Dermis blood vessel endothelial cell (primary cell): ENCODE data around the gene TIFAB. TPM values are rescaled to one million over a fixed set of nuclear protein-coding genes. Genes with fewer than 3 reads are reported as not detected.

Experiments
- DNase-seq: peaks from one replicate; pipeline ENCODE4 v3.0.0; 2010
- total RNA-seq: library from RNA; depleted of rRNA; stranded (reverse); fragments of >200 nt; gene quantifications from 2 replicates; pipeline ENCODE4 v1.2.3, GENCODE V29; 2014

The TIFAB gene
- total RNA-seq, 1 donor from 2014 or later, result not detected

DNA sequence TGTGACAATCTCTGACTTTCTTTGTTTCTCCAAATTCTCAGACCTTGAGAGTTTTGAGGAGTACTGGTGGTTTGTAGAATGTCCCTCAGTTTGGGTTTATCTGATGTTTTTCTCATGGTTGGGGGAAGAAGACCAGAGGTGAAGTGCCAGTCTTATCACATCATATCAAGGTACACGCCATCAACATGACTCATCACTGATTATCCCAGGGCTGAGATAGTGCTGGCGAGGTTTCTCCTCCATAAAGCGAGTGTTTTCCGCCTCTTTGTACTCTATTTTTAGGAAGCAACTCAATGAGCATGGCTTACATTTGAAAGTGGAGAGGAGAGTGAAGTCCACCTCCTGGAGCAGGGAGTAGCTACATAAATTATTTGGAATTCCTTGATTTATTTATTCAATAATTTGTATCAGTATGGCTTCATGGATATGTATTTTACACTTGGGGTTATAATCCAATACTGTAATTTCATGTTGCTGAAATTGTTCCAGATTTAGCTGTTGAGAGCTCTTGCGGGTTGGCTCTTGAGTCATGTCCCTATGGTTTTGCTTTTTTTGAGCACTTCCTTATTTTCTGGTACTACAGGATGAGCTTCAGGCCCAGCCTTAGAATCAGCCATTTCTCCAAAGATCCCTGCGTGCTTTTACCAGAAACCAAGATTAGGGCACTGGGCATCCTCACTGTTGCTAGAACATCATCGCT is 28.9 kb downstream of the TIFAB start:
- DNase-seq, result no peak

GRCh38 chr5:135422419-135422818 is 29.7 kb downstream of the TIFAB start:
- no peak for DNase-seq

DNA sequence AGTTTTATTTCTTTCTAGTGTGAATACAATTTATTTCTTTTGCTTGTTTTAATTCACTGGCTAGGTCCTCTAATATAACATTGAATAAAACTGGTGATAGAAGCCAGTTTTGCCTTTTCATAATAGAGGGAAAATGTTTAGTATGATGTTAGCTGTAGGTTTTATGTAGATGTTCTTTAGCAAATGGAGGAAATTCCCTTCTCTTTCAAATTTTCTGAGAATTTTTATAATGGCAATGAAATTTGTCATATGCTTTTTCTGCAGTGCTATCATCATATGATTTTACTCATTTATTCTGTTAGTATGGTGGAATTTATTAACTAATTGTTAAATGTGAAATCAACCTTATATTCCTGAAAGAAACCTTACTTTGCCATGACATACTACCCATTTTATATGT is 35.1 kb downstream of the TIFAB start:
- no peak for DNase-seq

DNA sequence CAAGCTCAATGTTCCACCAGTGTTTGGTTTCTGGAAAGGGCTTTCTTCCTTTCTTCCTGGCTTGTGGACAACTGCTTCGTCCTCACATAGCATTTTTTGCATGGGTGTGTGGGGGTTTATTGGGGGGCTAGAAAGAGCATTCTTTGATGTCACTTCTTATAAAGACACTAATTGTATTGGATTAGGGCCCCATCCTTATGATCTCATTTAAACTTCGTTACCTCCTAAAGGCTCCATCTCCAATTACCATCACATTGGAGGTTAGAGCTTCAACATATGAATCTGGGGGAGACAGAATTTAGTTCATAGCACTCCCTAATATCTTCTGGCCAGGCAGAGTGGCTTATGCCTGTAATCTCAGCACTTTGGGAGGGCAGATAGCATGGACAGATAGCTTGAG is 47.1 kb downstream of the TIFAB start:
- DNase-seq, result no peak

- DNase-seq, result no peak
These were observed 50.1 kb downstream of the TIFAB start for GRCh38 chr5:135402031-135402430.

DNA sequence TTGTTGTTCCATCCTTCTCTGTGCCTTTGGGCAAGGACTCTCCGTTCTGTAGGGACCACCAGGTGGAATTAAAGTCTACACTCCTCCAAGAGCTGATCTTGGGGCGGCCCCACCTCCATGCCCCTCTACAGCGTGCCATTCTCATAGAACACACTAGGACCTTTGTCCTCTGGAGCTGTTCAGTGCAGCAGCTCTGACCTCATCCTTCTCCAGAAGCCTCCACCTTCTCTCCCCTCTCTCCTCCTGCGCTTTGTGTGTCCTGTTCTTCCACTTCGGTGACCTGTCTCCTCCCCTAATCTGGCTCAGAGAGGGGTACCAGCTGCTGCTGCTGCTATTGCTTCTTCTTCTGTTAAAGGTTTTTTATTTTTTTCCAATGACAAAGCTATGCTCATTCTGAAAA is 51.3 kb downstream of the TIFAB start:
- DNase-seq, result no peak

DNA sequence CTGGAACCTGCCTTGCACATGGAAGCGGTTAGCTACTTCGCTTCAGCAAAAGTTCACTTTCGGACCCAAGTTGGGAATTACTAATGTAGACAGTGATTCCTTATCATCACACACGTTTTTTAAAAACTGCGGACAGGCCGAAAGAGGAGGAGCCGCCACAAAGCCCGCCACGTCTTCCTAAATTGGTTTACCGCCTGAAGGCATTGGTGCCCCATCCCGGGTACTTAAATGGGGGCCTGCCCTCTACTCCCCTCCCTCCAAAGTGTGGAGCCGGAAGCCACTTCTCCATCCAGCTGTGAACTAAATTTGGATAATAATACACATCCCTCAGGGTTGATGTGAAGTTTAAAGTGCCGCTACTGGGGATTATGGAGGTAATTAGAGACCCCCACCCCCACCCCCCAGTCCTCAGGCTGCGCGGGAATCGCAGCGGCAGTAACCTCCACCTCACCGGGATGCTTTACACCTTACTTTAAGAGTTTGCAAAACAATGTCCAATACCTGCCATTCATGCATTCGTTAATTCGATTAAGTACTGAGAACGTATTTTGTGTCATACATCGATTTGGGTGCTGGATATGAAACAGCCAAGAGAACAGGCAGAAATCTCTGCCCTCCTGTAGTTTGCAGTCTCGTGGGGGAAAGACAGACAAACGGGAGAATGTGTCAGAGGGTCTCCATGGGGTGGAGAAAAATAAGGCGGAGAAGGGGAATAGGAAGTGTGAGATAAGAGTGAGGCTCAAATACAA is 52.2 kb downstream of the TIFAB start:
- DNase-seq, result no peak

DNA sequence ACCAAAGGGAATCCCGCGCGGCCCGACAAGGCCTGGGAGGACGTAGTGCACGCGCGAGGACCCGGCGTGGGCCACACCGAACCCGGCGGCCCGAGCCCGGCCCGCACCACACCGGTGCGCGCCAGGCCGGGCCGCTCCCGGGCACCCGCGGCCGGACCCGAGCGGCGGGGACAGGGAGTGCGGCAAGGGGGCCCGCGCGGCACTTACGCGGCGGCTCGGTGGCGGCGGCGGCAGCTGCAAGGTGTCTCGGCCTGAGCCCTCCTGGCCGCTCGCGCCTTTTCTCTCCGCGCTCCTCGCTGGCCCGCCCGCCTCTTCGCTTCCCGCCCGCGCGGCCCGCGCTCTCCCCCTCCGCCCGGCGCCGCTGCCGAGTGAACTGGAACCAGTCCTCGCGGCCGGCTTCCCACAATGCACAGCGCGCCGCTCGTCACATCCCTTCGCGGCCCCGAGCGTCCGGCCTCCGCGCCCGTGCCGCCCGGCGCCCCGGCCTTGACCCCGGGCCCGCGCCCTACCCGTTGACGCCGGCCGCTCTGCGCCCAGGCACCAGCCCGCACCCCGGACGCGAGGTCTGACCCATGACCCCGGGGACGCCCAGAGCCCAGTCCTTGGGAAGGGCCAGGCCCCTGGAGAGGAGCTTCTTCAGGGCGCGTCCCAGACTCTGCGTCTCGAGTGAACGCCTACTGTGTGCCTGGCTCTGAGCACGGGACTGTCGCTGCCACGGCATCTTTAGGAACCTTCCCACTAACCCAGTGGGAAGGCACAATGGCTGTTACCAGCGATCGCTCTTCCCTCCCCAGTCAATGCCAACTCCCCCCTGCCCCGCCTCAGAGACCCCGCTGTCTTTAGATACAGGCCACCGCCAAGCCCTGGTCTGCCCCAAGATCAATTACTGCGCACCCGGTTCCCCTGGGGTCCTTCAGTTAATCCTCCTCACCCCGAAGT is 53.0 kb downstream of the TIFAB start, which contains the start of gene MACROH2A1:
TSS of gene MACROH2A1 (minus strand) at position 377 of the 939 bp plus-strand sequence. CDS start 10,138 bp downstream, outside the sequence.
- DNase-seq, result peak; percentile 91

DNA sequence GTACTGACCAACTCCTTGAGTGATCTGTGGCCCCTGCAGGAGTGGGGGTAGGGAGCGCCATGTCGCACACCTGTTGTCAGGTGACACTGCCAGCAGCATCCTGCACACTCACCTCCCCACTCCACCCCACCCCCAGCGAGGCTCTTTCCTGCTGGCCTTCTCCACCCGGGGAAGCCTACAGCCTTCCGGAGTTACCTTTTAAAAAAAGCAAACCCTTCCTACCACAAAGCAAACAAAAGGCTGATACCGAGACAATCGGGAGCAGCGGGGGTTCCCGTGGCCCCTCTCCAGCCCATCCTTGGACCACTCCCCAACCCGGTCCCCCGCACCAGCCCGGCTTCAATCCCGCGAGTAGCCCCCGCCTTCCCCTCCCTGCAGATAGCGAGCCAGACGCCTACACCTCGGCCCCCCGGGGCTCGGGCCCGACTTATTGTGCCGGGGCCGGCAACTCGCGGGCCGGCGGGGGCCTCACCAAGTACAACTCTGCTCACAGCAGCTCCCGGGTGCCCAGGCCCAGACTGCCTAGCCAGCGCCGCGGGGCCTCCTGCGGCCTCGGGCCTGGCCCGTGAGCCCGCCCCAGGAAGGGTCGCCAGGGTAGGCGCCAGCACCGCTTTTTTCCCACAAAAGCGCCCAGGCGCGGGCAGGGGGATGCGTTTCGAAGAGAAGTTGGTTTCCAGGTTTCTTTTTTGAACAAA is 53.8 kb downstream of the TIFAB start:
- DNase-seq, result peak; percentile 50

Other genes with a start within 250 kb of the TIFAB start
- 219 and 227 TPM in 2 replicates for gene MACROH2A1, start 53.1 kb downstream of the TIFAB start, total RNA-seq
- gene DCANP1, start 5.0 kb downstream of the TIFAB start, total RNA-seq, result not detected in 2 replicates
- not detected in 2 replicates for gene NEUROG1, start 83.6 kb upstream of the TIFAB start, total RNA-seq
- gene CXCL14, start 126.6 kb upstream of the TIFAB start, total RNA-seq, result 0.09 and 0.34 TPM in 2 replicates